M059J (cell line): ENCODE results near the gene FAM76B. TPM values are rescaled to one million over a fixed set of nuclear protein-coding genes. Genes with fewer than 3 reads are reported as not detected.
"Not testable (repeated sequence)": the region's sequence is repeated elsewhere in the genome, so short reads cannot be mapped to it uniquely, and the experiment has no call there.

Experiments
- DNase-seq: peaks from one replicate; pipeline ENCODE4 v3.0.0-alpha.2; 2012; ENCODE audit warnings: low read depth
- total RNA-seq: library from RNA; depleted of rRNA; stranded (reverse); fragments of >200 nt; shearing (Covaris generic); gene quantifications from 2 replicates; pipeline ENCODE4 v1.2.3, GENCODE V29; 2014; rRNA removed

The FAM76B gene
- 8.7 and 16.2 TPM in 2 replicates for total RNA-seq

DNA sequence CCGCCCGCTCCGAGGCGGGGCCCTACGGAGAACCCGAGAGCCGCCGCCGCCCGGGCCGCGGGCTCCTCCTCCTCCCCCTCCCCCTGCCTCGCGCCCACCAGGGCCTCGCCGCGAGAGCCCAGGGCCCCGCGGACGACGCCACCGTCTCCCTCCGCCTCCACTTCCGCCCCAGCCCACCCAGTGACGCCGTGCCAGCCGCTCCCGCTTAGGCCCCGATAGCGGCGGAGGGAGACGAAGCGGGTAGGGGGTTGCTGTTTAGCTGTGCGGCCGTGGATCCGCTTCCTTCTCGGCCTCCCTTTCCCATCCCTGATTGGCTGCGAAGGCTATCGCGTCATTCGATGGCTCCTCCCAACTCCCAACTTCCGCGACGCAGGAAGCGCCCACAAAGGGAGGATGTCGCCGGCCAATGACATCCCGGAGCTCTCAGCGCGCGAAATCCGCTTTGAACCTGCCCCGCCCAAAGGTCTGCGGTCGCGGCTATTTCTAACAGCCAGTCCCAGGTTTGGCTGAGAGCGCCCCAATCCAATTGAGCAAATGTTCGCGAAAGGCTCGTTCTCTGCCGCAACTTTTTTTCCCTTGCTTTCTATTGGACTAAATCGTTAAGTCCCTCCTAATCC lies at the start of gene FAM76B:
Gene FAM76B, minus strand, starts transcription at position 277 of the 617 bp plus-strand sequence. CDS start 304 bp downstream, outside the sequence.
- peak; percentile 99 for DNase-seq

- peak; percentile 91 for DNase-seq
These were observed 46.3 kb upstream of the FAM76B start for GRCh38 chr11:95835768-95836488.

DNA sequence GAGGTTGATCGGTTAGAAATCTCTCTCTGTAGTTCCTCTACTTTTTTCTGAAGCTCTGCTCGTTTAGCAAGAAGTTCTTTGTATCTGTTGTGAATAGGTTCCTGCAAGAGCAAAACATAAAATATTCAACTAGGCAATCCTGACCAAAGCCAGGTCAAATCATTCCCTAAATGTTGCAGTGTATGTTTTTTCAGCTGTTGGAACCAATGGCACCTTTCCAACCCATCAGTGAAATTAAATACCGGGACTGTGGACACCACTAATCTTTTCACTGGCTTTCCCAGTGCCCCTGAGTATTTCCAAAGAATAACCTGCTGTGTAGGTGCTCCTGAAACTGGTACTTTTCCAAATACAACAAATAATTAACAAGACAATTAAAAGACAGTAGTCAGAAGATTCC lies 45.8 kb upstream of the FAM76B start:
- no peak for DNase-seq

DNA sequence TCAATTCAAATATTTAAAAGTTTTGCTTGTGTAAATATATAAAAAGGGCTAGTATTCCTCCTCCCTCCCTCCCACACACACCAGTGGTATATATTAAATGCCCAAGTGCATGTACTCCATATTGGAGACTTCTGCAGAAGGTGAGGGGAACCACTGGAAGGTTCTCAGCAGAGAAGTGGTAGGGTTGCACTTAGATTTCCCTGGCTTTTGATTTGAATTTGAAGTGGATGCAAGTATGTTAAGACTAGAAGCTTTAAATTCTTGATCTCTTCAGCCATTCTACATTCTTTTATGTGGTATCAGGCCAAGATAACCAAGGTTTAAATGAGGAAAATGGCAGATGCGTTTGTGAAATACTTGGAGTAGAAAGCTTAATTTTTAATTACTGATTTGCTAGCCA lies 43.8 kb upstream of the FAM76B start:
- no peak for DNase-seq

DNA sequence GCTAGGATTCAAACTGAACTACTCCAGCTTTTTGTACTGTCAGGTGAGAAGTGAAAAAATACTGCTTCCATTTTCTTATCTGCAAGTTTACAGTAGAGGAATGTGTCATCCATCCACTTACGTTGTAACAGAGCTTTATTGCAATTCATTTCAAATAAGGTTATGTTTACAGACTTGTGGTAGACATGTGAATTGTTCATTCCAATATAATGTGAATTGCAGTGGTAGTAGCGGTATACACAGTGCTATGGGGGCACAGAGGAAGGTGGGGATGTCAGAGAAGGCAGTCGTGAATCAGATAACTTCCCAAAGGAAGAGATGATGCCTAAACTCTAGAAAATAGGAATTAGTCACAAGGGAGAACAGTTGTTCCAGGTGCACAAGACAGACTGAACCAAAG lies 43.2 kb upstream of the FAM76B start:
- DNase-seq, result peak; percentile 69

- peak; percentile 87 for DNase-seq
These were observed 41.8 kb upstream of the FAM76B start for GRCh38 chr11:95831198-95831883.

DNA sequence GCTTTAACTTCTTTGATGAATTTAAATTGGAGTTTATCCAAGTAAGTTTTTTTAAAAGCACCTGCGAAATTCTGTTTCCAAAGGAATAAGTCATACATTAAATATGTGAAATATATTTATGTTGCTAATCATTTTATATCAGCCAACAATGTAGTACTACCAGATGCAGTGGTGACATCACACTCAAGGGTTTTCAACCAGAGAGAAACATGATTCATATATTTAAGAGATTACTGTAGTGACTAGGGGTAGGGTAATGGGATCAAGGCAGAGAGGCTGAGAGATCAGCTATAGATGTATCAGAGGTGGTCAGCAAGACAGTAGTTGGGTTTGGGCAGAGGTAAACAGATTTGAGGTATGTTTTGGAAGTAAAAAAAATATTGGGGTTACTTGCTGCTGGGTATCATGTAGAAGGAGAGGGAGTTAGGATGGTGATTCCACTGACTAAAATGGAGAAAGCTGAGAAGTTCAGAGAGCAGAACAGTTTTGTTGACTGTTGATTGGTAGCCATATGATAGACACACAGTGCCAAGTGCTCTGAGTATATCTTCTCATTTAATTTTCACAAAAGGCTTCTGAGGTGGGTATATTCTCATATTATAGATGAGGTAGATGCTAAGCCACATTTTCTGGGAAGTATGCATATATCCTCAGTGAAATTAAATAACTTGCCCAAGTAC lies 40.1 kb upstream of the FAM76B start:
- peak; percentile 13 for DNase-seq

DNA sequence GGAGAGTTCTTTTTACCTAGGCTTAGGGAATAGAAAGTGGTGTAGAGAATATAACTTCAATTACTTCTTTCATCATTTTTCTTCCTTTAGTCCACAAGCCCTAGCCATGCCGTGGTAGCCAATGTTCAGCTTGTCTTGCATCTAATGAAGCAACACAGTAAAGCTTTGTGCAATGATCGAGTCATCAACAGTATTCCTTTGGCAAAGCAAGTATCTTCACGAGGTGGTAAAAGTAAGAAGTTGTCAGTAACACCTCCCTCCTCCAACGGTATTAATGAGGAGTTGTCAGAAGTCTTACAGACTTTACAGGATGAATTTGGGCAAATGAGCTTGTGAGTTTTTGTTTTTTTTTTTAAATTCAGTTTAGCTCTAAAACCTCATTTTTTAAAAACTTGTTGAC lies 38.1 kb upstream of the FAM76B start:
- no peak for DNase-seq

- peak; percentile 44 for DNase-seq
These were observed 32.1 kb upstream of the FAM76B start for GRCh38 chr11:95821640-95822039.

DNA sequence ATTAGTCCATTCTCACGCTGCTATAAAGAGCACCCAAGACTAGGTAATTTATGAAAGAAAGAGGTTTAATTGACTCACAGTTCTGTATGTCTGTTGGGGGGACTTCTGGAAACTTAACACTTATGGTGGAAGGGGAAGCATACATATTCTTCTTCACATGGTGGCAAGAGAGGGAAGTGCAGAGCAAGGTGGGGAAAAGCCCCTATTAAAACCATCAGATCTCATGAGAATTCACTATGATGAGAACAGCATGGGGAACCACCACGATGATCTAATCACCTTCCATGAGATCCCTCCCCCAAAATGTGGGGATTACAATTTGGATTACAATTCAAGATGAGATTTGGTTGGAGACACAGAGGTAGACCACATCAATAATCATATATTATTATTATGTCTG lies 26.5 kb upstream of the FAM76B start:
- no peak for DNase-seq

- DNase-seq, result not testable (repeated sequence)
These were observed 21.5 kb upstream of the FAM76B start for GRCh38 chr11:95811052-95811451.

DNA sequence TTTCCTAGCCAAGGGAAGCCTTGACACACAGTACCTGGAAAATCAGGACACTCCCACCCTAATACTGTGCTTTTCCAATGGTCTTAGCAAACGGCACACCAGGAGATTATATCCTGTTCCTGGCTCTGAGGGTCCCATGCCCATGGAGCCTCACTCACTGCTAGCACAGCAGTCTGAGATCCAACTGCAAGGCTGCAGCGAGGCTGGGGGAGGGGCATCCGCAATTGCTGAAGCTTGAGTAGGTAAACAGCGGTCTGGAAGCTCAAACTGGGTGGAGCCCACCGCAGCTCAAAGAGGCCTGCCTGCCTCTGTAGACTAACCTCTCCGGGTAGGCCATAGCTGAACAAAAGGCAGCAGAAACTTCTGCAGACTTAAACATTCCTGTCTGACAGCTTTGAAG lies 16.9 kb upstream of the FAM76B start:
- not testable (repeated sequence) for DNase-seq

GRCh38 chr11:95805869-95806268 lies 16.3 kb upstream of the FAM76B start:
- no peak for DNase-seq

DNA sequence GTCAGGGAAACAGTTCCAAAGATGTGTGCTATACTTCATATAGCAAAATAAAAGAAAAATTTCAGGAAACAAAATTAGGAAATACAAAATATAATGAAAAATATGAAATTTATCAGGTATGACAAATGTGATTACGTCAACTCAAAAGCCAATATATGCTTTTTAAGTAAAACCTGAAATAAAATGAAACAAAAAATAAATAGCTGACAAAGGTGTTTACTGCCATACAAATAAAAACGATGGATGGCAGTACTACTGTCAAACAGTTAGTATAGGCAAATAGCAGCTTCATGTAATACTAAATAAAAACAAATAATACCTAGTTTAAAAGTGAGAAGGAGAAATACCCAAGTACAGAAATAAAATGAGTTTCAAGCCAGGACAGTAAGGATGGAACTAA lies 14.4 kb upstream of the FAM76B start:
- DNase-seq, result no peak

DNA sequence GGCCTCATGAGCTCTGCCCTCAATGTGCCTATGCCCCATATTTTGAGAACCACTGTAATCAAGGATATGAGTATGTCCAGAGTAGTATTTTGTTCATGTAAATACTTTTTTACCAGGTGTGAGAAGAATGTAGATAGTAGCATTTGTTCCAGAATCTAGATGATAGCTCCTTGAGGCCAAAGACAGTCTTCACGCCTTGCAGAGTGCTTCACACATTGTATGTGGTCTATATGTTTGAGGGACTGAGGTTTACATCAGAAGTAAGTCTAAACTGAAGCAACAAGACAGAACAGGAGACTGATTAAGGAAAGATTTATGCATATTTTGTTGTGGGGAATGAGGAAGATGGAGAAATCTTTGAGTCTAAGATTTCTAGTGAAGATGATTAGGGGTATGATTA lies 13.2 kb upstream of the FAM76B start:
- DNase-seq, result no peak

DNA sequence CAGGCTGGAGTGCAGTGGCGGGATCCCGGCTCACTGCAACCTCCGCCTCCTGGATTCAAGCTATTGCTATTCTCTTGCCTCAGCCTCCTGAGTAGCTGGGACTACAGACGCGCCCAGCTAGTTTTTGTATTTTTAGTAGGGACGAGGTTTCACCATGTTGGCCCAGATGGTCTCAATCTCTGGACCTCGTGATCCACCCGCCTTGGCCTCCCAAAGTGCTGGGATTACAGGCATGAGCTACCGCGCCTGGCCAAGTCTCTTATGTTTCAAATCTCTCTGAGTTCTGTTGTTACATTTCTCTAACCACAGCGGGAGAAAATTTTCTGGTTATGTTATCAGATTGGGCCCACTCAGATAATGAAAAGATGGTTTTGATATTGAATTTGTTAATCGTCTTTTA lies 10.9 kb upstream of the FAM76B start:
- DNase-seq, result no peak

DNA sequence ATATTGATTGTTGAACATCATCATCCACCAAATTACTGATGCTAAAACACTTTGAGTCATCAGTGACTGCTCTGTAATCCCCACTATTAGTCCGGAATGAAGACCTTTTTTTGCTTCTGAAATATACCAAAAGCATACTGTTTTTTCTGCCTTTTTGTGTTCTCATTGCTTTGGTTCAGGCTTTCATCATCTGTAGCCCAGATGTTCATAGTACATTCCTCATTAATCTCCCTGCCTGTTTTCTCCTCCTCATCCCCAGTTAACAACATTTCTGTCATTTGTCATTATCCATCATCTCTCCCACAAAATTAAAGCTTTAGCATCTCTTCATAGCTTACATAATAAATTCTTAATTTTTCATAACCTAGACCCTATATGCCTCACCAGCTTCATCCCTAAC lies 10.0 kb upstream of the FAM76B start:
- no peak for DNase-seq

- DNase-seq, result no peak
These were observed 6.9 kb upstream of the FAM76B start for GRCh38 chr11:95796501-95796900.

- no peak for DNase-seq
These were observed 6.2 kb upstream of the FAM76B start for GRCh38 chr11:95795627-95796295.

- no peak for DNase-seq
These were observed 4.5 kb upstream of the FAM76B start for GRCh38 chr11:95794086-95794485.

DNA sequence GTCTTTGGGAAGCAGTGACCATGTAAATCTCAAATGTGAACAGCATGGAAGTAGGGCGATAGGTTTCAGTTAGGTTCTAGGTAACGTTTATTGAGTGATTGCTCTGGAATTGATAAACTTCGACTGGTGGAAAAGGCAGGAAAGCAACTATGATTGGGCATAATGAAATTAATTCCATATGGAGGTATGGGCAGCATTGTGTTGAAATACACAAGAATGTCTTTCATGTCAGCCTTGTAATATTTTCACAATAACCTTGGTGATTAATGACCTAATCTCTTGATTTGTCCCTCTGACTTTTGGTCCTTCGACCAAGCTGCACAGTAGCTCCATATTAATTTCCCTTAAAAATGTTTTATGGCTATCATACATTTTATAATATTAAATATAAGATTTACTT lies 3.5 kb upstream of the FAM76B start:
- DNase-seq, result no peak

- no peak for DNase-seq
These were observed 3.1 kb upstream of the FAM76B start for GRCh38 chr11:95792700-95793099.
